GM19043 (cell line): Measurements from ENCODE around the gene GNG3.
"Not testable (repeated sequence)": the region's sequence is repeated elsewhere in the genome, so short reads cannot be mapped to it uniquely, and the experiment has no call there.

Source experiments
- ATAC-seq: cut with Tn5 transposase; IDR thresholded peaks from one replicate; pipeline ENCODE4 v1.9.1; 2021; ENCODE audit warnings: low read depth; ENCODE audit not compliant: unreplicated experiment

GNG3 gene

DNA sequence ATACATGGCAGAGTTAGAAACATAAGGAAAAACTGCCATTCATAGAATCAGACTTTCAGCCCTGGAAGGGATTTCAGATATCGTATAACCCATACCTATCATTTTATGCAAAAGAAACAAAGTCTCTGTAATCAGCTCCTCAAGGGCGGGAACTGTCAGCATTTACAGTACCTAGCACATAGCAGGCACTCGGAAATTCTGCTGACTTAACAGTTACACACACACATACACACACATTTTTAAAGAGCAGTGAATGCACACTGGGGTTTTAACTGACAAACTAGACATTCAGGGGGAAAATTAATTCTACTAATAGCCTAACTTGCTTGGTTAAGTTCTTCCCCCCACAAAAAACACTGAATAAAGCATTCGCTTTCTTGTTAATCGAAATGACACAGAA is 8.7 kb downstream of the GNG3 start:
- ATAC-seq: no peak

DNA sequence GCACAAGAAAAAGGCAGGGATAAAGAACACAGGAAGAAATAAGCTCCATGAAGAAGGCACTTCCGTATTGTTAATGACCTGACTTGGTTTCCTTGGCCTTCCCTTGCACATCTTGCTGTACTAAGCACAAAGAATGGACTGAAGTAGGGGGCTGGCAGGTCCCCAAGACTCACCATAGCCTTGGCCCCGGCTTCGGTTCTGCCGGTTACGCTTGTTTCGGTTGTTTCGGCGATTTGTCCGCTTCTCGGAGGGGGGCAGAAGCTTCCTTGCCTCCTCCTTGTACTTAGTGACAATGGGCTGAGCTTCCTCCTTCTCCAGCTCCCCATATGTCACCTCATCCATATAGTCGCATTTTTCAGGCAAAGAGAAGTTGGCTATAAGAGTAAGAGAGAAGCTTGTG is 9.3 kb downstream of the GNG3 start:
- no peak for ATAC-seq

DNA sequence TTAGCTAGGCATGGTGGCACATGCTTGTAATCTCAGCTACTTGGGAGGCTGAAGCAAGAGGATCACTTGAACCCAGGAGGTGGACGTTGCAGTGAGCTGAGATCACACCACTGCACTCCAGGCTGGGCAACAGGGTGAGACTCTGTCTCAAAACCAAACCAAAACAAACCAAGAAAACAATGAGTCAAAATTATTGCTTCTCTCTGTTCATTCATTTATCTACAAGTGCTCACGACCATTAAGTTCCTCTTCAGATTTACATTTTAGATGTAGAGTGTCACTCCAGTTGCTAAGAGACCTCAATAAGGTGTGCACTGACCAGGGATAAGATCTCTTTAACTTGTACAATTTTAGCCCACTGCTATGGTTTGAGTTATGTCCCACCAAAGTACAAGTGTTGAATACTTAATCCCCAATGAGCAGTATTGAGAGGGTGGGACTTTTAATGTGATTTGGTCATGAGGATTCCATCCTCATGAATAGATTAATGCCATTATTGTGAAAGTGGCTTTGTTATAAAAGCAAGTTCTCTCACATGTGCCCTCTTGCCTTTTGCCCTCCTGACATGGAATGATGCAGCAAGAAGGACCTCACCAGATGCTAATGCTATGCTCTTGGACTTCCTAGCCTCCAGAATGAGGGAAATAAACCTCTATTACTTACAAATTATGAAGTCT is 12.0 kb downstream of the GNG3 start:
- ATAC-seq: no peak

DNA sequence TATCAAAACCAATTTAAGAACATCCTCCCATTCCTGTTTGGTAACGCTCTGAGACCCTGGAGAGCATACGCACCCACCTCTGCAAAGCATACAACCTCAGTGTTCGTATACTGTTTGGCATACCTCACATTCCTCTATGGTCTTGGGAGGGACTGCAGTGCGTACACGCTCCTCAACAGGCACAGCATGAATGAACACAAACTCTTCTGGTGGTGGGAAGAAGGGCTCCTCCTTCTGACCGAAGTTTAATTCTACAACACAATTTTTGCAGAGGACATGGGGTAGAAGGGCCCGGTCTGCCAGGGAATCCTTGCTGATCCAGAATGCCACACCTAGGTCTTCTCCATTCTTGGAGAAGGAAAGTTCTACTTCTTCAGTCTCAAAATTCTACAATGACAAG is 14.5 kb downstream of the GNG3 start:
- ATAC-seq: no peak

DNA sequence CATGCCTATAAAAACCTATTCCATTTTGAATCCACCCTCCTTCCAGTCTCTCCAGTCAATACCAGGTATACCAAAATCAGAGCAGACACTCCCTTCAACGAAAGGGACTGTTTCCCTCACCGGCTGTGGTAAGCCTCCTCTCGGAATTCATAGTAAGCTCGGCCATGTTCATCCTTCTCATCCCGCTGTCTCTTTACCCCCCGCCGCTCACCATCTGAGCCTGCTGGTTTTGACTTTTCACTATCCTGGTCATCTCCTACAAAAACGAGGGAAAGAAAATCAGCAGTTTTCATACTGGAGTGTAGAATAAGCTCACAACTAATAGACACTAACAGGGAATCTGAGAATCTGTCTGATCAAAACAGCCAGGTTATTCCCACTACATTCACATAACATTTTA is 16.7 kb downstream of the GNG3 start:
- ATAC-seq: no peak

DNA sequence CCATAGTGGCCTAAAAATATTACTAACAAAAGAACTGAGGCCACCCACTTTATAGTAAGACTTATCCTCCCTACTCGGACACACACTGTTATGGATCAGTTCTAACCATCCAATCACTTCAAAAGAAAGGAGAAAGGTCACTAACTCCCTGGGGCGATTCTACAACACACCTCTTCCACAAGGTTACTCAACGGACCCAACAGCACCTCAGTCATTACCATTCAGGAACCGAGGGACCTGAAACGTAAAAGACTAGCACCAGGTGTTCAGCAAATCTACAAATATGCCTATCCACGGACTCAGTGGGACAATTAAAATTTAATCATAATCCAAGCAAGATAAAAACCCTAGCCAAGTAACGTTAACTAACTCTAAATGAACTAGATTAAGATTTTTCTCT is 18.2 kb downstream of the GNG3 start:
- no peak for ATAC-seq

DNA sequence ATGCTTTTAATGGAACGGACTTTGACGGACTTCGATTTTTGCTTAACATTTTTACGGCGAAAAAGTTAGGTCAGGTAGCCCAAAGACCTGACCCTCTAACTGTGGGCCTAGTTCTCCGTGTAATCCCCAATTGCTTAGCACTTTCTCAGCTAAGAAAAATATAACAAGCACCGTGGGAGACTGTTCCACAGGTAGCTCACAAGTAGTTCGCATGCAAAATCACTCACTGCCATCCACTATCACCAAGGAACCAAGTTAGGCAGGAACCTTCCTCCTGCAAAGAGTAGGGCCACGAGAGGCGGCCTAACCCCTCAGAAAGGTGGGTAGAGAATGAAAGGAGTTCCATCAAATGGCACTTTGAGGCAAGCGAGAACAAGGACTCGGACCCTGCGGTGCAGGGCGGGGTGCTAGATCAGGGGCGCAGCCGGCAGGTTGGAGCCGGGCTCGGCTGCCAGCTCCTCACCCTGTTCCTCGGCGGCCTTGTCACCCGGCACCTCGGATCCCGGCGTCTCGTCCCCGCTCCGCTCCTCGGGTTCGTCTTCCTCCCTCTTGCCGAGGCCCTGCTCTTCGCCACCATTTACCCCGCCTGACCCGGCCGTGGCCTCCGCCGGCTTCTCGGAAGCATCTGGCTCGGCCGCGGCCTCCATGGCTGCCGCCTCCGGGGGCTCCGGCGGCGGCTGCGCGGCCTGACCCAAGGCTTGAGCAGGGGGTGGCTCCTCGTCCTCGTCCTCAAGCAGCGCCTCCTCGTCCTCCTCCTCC is 18.9 kb downstream of the GNG3 start:
- no peak for ATAC-seq

DNA sequence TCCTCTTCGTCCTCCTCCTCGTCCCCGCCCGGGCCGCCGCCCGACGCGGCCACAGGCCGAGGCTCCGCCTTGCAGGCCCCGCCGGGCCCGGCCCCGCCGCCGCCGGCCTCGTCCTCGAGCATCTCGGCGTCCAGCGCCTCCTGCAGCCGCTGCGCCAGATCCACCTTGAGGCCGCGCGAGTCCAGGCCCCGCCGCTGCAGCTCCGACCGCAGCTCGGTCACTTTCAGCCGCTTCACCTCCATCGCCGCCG is 19.4 kb downstream of the GNG3 start:
- no peak for ATAC-seq

DNA sequence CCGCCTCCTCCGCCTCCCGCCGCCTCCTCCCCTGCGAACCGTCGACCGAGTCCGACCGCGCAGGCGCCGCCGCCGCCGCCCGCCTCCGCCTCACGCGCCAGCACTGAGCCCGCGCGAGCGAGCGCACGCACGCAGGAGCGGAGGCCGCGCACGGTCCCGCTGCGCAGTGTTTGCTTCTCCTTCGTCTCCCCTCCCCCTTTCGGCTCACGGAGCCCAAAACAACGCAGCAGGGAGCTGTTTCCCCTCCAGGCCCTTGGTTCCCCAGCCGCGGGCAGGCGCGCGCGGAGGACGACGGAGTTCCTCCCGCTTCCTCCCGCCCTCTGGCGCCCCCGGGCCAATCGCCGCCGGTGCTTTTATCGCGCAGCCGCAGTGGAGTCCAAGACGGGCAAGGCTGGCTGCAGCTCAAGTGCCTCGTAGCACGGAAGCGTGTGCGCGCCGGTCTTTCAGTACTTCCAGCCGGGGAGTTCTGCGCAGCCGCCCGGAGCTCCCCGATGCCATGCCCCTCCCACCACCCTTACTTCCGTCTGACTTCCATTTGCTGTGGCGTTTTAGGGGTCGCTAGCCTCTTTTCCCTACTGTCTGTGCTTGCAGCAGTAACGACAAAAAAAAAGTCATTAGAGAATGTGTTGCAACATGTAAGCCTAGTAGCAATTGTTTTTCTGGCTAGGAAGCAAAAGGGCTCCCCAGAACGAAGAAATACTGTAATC is 19.8 kb downstream of the GNG3 start, which contains the start of gene HNRNPUL2:
HNRNPUL2 (minus strand) TSS at position 293 of the 707 bp plus-strand sequence. CDS start 301 bp downstream, outside the sequence.
- peak; percentile 64 for ATAC-seq

DNA sequence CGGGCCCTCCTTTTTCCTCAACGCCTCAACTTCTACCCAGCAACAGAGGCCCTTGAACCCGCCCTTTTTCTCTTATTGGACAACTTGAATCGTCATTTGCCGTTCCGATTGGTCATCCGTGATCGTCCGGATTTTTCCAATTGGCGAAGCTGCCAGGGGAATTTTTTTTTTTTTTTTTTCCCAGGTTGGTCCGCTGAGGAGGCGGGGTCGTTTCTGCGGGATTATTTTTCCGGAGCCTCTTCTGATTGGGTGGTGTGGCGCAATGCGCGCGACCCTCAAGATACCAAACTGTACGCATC is 20.3 kb downstream of the GNG3 start:
- ATAC-seq: peak; percentile 40

DNA sequence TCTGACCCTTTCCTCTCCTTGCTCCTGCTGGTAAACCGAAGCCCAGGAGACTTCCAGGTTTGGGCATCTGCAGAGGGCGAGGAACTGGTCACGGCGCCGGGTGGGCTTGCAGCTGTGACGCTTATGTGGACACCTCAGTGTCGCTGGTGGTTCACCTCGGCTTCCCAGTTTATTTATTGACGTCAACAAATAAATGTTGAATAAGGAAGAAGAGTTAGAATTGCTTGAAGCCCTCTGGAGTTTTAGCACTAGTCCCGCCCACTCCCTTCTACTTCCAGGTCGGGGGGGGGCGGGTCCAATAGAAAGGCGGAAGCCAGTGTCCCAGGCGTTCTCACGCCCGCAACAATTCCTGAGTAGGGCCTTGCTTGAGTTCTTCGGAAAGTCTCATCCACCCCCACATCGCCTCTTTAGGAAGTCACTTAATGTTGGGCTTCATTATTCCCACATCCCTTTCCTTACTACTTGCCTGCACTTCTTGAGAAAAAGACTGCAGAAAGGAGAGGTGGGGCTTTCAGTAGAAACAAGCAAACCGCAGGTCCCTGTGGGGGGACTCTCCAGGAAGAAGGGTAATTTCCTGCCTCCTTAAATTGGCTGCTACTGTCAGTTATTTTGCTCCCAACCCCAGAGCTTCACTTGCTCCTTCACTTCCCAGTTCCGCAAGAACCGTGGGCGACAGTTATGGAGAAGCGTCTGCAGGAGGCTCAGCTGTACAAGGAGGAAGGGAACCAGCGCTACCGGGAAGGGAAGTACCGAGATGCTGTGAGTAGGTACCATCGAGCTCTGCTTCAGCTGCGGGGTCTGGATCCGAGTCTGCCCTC is 20.9 kb downstream of the GNG3 start, which contains the start of gene TTC9C:
TTC9C (plus strand) TSS at position 316 of the 818 bp plus-strand sequence; CDS start at position 679, 363 bp downstream.
- peak; percentile 27 for ATAC-seq

DNA sequence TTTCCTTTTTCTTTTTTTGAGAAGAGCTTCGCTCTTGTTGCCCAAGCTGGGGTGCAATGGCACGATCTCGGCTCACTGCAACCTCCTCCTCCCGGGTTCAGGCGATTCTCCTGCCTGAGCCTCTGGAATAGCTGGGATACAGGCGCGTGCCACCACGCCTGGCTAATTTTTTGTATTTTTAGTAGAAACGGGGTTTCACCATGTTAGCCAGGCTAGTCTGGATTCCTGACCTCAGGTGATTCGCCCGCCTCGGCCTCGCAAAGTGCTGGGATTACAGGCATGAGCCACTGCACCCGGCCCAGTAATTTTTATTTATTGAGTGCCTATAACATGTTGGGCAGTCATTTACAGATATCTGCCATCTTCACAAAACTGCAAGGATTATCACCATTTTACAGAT is 22.6 kb downstream of the GNG3 start:
- not testable (repeated sequence) for ATAC-seq

DNA sequence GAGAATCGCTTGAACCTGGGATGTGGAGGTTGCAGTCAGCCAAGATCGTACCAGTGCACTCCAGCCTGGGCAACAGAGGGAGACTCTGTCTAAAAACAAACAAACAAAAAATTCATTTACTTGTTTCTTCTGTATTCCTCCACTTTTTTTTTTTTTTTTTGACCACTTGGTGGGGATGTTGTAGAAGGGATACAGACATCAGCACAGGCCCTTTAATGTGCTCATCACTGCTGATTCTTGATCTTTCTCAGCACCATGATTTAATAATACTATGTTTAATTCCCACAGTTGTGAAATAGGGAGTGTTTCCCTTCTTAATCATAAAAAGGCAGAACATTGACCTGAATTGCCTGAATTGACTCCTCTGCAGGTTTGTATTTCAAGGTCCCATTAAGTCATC is 25.4 kb downstream of the GNG3 start:
- no peak for ATAC-seq

DNA sequence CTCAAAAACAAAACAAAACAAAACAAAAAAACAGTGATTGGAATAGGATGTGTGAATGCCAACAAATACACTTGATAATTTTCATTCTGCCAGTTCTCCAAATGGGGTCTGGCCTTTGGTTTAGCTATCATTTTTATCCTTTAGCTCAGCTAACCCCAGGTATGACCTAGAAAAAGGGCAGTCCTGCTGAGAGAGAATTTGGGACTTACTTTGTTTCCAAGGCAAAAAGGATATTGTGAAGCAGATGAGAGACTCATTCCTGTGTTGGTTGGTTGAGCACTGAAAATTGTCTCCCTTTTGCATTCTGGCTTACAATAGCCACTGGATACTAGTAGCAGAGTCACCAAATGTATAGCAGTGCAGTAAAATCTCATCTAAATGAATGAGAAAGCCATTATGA is 29.7 kb downstream of the GNG3 start:
- no peak for ATAC-seq

DNA sequence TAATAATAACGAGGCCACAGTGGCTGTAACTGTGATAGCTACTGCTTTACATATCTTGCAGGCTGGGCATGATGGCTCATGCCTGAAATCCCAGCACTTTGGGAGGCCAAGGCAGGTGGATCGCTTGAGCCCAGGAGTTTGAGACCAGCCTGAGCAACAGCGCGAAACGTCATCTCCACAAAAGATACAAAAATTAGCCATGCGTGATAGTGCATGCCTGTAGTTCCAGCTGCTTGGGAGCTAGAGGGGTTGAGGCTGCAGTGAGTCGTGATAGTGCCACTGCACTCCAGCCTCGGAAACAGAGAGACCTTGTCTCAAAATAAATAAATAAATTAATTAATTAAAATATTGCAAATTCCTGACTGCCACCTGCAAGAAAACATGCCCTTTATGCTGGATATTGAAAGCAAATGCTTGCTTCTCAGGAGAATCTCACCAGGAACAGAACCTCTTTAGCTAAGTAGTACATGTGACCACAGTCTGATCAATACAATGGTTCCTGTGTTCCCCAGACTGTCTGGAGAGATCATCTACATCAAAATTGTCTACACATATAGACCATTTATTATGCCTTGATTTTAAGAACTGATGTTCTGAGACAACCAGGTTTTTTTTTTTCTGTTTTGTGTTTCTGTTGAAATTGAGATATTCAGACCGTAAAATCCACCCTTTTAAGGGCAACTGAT is 40.1 kb downstream of the GNG3 start:
- no peak for ATAC-seq

DNA sequence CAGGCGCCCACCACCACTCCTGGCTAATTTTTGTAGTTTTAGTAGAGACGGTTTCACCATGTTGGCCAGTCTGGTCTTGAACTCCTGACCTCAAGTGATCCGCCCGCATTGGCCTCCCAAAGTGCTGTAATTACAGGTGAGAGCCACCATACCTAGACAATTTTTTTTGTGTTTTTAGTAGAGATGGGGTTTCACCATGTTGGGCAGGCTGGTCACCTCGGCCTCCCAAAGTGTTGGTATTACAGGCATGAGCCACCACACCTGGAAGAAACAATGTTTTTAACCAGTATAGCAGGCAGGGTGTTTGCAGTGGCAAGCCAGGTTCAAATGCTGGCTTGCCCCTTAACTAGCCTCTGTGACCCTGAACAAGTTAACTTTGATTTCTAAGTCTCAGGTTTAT is 42.5 kb downstream of the GNG3 start:
- ATAC-seq: not testable (repeated sequence)

DNA sequence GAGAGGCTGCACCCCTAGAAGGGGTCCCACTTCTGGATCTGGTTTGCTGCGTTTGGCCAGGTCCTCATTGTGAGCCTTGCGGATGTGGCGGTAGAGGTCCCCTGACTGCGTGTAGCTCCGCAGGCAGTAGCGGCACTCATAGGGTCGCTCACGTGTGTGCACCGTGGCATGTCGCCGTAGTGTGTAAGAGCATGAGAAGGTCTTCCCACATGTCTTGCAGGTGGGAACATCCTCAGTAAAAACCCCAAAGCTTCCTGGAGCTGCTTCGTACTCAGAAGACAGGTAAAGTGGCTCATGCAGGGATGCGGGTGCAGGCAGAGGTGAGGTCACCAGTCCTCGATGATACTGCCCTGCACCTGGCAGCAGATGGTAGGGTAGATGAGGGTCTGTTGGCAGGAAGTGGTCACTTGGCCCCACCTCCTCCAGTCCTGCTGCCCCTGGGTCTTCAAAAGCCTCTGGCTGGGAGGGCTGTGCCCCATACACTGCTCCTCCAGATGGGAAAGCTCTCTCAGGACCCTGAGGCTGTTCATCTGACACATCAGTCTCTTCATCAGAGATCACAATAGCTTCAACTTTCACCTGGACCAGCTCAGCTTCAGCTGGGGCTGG is 44.8 kb downstream of the GNG3 start:
- no peak for ATAC-seq

DNA sequence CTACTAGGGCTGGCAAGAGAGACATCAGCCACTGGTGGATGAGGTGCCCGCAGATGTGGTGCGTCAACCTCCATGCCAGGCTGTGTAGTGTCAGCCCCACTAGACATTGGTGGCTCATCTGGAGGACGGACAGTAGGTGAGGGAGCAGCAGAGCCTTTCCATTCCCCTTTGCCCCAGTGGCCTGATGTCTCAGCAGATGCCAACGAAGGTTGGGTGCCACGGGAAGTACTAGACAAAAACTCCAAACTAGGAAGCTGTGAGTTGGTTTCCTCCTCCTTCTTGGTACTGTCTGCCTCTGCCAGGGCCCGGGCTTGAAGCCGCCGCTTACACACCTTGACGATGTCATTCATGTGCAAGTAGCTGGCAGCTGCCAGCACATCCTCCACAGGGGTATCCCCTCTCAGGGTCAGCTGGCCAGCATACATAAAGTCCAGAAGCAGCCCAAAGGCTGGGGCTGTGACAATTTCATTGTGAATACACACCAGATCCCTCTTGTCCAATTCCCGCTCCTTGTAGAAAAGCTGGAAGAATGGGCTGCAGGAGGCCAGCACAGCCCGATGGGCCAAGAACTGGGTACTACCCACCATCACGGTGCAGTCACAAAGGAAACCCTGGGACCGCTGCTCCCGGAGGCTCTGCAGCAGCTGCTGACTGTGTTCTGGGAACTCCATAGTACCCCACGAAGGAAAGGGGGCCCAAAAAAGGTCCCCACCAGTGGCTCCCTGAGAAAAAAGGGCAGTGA is 45.7 kb downstream of the GNG3 start:
- ATAC-seq: no peak
